GM21619 (cell line): Measurements from ENCODE around the gene BRCA2.
"Not testable (repeated sequence)": the region's sequence is repeated elsewhere in the genome, so short reads cannot be mapped to it uniquely, and the experiment has no call there.

Source experiments
- ATAC-seq: cut with Tn5 transposase; IDR thresholded peaks from one replicate; pipeline ENCODE4 v1.9.1; 2021; ENCODE audit not compliant: unreplicated experiment

Gene BRCA2

DNA sequence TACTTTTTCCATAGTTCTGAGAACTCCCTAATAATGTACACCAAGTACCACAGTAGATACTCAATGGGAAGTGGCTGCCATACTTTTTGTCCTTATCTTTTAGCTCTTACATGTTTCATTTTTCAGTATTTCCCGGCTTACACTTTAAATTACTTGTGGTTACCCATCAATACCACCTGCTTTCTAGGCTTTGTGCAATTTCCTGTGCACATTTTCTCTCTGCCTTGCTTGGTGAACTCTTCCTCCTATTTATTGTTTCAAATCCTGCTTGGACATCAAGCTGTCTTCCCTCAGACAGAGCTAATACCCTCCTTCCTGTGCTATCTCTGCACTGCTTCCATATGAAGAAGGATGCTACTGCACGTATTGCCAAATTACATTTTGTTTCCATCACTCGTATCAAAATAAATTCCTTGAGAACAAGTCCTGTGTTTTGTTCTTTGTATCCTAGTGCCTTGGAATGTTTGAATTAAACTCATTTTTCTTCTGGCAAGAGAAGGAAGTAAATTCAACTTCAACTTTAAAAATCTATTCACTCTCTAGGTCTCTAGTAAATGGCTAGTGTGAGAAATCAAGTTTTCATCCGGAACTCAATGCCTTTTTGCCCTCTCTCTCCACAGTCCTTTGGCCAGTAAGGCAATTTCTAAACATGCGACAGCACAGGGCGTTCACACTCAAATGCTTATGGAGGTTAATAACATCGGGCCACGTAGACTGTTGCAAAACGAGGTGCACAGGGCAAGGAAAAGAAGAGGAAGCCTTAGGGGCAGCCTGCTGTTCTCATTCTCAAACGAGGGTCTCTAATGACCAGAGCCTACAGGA lies 5.8 kb upstream of the BRCA2 start:
- ATAC-seq: peak; percentile 15

DNA sequence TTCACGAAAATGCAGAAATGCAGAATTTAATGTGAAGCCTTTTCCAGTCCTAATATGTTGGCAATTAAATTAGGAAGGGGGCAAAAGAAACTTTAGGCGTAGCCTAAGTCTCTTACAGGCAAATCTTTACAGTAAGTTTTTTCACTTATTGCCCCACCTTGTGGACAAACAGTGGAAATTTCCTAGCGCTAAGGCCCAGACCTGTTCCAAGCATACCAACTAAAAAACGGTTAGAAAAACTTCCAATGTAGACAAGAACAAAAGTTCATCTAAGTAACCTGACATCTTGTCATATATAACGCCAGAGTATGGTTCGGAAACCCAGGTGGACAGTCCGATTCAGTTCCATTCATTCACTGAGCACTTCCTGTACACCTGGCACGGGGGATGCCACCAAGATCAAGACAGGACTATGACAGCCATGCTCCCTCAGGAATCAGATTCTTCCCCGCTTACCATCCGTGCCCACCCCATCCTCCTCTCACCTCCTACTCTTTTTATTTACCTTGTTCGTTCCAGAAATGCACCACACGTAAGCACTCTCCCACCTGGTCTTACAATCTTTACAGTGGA lies 5.1 kb upstream of the BRCA2 start:
- peak; percentile 64 for ATAC-seq

DNA sequence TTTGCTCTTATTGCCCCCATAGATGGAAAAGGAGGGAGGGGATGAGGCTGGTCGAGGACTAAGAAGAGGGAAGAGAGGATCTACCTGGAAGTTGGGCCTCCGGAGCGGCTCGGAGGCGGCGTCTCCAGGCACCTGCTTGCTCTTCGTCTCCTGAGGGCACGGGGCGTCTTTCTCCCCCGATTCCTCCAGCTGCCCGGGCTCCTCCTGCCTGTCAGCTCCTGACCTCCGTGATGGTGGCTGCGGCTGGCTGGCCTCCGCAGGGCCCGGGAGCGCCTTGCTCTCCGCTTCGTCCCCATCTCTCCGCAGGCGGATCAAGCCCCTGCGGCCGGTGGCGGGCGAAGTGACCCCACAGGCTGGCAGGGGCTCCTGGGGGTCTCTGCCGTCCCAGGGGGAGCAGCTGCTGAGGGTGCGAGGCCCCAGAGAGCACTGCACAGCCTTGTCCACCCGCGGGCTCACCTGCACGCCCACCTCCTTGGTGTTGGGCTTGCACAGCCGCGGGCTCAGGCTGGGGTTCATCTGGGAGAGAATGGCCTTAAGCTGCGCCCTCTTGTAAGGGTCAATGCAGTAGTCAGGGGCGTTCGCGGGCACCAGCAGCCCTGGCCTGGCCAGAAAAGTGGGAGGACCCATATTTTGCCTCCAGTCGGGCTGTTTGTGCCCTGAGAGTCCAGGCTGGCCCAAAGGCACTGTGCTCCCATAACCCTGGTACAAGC lies 4.0 kb upstream of the BRCA2 start:
- ATAC-seq: no peak

DNA sequence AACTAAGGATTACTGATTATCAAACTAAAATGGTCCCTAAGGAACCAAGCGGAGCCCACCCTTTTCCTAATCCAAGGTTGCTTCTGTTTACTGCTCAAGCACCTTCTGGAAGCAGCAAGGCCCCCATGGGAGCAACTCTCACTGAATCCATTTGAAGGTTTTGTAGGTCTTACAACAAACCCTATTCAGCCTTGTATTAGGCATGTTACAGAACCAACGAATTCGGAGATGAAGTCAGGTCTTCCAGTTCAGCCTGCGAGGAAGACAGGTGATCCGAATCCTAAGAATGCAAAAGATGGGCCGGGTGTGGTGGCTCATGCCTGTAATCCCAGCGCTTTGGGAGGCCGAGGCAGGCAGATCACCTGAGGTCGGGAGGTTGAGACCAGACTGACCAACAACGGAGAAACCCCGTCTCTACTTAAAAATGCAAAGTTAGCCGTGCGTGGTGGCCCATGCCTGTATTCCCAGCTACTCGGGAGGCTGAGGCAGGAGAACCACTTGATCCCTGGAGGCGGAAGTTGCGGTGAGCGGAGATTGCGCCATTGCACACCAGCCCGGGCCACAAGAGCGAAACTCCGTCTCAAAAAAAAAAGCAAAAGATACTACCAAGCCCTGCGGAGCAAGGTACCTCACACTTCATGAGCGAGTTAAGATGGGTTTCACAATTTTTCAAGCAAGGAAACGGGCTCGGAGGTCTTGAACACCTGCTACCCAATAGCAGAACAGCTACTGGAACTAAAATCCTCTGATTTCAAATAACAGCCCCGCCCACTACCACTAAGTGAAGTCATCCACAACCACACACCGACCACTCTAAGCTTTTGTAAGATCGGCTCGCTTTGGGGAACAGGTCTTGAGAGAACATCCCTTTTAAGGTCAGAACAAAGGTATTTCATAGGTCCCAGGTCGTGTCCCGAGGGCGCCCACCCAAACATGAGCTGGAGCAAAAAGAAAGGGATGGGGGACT lies 754 bp upstream of the BRCA2 start:
- peak; percentile 13 for ATAC-seq

DNA sequence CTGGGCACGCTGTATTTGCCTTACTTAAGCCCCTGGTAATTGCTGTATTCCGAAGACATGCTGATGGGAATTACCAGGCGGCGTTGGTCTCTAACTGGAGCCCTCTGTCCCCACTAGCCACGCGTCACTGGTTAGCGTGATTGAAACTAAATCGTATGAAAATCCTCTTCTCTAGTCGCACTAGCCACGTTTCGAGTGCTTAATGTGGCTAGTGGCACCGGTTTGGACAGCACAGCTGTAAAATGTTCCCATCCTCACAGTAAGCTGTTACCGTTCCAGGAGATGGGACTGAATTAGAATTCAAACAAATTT lies 676 bp downstream of the BRCA2 start:
- peak; percentile 41 for ATAC-seq

DNA sequence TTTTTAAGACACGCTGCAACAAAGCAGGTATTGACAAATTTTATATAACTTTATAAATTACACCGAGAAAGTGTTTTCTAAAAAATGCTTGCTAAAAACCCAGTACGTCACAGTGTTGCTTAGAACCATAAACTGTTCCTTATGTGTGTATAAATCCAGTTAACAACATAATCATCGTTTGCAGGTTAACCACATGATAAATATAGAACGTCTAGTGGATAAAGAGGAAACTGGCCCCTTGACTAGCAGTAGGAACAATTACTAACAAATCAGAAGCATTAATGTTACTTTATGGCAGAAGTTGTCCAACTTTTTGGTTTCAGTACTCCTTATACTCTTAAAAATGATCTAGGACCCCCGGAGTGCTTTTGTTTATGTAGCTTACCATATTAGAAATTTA lies 1.2 kb downstream of the BRCA2 start:
- no peak for ATAC-seq

DNA sequence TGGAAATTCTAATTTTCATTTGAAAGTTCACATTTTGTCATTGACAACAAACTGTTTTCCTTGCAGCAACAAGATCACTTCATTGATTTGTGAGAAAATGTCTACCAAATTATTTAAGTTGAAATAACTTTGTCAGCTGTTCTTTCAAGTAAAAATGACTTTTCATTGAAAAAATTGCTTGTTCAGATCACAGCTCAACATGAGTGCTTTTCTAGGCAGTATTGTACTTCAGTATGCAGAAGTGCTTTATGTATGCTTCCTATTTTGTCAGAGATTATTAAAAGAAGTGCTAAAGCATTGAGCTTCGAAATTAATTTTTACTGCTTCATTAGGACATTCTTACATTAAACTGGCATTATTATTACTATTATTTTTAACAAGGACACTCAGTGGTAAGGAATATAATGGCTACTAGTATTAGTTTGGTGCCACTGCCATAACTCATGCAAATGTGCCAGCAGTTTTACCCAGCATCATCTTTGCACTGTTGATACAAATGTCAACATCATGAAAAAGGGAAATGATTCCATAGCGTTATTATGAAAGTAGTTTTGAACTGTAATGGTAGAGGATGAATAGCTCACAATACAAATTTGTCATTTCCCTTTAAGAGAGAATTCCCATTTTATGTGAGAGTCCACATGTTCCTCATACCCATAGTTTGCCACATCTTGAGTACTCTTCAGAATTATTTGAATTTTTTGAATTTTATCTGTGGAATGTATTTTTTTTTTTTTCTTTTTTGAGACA lies 2.6 kb downstream of the BRCA2 start:
- no peak for ATAC-seq

DNA sequence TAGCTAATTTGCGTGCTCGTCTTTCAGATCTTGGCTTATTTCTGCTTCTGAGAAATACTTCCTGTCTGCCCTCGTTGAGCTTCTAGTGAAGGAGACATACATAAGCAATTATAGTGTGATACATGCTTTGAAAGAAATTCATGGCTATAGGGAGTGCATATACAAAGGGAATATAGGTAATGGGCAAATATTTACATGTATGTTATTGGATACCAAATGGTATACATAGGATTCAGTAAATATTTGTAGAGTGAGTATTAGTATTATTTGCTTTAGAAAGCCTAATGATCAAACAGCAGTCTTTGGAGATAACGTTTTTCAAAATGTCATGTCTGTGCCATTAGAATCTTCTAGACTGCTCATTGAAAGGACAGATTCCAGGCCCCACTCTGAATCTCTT lies 5.2 kb downstream of the BRCA2 start:
- ATAC-seq: no peak

DNA sequence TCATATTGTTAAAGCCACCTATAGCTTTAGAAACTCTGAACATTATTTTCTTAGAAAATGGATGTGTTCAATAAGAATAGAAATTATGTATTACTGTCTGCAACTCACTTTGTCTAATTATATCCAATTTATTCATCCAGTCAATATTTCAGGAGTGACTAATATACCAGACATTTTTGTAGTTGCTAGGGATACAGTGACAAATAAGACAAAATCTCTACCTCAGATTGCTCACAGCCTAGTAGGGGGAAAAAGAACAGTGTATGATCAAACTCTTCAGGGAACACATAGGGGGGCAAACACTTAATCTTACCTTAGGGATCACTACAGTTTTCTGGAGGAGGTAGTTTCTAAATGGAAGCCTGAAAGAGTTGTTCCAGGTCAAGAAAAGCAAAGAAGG lies 8.6 kb downstream of the BRCA2 start:
- no peak for ATAC-seq

DNA sequence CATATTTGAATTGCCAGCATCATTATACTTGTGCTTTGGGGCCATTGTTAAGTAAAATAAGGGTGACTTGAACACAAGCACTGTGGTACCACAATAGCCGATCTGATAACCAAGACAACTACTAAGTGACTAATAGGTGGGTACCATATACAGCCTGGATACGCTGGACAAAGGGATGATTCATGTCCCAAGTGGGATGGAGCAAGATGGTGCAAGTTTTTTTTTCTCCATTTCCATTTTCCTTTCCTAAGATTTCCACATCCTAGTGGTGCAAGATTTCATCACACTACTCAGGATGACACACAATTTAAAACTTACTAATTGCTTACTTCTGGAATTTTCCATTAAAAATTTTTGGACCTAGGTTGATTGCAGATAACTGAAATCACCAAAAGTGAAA lies 15.1 kb downstream of the BRCA2 start:
- no peak for ATAC-seq

DNA sequence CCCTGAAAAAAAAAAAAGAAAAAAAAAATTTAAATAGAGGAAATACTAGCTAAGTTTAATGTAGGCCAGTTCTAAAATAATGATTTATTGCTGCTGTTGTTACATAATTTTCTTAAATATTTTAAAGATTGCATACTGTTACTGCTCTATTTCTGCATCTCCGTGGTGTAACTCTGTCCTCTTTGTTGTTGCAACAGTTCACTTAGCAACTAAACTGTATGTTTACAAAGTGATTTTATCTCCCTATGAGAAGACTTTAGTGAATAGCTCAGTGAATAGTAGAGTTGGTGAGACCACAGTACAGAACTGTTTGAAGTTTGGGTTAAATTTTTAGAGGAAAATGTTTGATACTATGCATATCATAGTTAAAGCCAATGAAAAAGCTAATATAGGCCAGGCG lies 19.4 kb downstream of the BRCA2 start:
- no peak for ATAC-seq

DNA sequence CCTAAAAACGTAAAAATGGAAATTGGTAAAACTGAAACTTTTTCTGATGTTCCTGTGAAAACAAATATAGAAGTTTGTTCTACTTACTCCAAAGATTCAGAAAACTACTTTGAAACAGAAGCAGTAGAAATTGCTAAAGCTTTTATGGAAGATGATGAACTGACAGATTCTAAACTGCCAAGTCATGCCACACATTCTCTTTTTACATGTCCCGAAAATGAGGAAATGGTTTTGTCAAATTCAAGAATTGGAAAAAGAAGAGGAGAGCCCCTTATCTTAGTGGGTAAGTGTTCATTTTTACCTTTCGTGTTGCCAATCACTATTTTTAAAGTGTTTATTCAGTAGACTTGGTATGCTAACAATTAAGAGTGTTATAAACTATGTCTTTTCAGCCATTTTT lies 25.6 kb downstream of the BRCA2 start:
- ATAC-seq: no peak

DNA sequence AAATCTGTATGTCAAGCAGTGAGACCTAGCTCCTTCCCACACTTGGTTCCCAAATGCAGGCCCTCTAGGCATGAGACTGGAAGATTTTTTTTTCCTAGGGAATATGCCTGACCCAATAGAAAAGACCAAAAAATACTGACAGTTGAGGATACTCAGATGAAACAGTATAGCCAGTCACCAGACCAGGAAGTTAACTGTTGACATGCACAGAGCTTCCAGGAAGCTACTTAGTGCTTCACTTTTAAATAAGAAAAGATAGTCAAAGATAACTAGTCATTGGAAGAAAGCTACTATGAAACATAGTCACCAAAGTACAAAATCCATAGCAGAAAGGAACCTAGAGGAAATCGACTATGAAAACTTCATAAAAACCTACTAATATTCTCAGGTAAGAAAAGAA lies 32.3 kb downstream of the BRCA2 start:
- no peak for ATAC-seq

DNA sequence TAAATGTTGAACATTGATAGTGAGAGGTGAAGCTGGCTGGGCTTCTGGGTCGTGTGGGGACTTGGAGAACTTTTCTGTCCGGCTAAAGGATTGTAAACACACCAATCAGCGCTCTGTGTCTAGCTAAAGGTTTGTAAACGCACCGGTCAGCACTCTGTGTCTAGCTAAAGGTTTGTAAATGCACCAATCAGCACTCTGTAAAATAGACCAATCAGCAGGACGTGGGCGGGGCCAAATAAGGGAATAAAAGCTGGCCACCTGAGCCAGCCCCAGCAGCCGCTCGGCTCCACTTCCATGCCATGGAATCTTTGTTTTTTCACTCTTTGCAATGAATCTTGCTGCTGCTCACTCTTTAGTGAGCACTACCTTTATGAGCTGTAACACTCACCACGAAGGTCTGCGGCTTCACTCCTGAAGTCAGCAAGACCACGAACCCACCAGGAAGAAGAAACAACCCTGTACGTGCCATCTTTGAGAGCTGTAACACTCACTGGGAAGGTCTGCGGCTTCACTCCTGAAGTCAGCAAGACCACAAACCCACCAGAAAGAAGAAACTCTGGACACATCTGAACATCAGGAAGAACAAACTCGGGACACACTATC lies 35.6 kb downstream of the BRCA2 start:
- not testable (repeated sequence) for ATAC-seq

DNA sequence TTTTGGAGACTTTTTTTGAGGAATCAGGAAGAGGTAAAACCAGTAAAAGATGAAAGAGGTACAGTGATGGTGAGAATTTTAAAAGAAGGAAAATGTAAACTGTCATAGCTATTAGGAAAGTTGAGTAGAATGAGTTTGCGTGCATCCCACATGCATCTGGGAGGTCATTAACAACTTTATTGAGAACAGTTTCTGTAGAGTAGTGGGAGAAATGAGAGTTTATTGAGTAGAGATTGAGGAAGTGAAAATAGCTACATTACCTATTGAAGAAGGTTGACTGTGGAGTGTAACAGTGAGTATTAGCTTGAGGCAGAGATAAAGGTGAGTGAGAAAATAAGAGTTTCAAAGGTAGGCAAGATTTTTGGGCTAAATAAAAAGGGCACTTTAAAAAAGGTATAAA lies 38.7 kb downstream of the BRCA2 start:
- no peak for ATAC-seq

DNA sequence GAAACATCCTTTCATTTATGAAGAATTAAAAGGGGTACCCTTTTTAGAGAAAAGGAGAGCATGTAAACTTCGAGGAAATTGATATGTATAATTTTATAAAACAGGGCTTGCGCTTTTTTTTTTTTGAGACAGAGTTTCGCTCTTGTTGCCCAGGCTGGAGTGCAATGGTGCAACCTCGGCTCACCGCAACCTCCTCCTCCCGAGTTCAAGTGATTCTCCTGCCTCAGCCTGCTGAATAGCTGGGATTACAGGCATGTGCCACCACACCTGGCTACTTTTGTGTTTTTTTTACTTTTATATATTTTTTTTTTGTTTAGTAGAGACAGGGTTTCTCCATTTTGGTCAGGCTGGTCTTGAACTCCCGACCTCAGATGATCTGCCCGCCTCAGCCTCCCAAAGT lies 40.6 kb downstream of the BRCA2 start:
- not testable (repeated sequence) for ATAC-seq

DNA sequence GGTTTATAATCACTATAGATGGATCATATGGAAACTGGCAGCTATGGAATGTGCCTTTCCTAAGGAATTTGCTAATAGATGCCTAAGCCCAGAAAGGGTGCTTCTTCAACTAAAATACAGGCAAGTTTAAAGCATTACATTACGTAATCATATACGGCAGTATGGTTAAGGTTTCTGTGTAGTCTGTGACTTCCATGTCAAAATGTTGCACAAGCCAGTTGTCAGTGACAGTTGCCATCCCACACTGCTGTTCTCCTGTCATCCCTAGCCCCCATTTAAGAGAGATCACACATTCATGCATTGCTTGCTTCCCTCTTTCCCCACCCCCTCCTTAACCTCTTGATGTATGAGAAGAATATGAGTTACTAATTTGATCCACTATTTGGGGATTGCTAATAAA lies 47.3 kb downstream of the BRCA2 start:
- ATAC-seq: no peak

DNA sequence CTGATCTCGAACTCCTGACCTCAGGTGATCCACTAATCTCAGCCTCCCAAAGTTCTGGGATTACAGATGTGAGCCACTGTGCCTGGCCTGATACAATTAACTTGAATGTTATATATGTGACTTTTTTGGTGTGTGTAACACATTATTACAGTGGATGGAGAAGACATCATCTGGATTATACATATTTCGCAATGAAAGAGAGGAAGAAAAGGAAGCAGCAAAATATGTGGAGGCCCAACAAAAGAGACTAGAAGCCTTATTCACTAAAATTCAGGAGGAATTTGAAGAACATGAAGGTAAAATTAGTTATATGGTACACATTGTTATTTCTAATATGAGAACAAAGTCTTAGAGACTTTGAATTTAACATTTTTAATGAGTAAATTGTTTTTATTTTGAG lies 55.5 kb downstream of the BRCA2 start:
- no peak for ATAC-seq

DNA sequence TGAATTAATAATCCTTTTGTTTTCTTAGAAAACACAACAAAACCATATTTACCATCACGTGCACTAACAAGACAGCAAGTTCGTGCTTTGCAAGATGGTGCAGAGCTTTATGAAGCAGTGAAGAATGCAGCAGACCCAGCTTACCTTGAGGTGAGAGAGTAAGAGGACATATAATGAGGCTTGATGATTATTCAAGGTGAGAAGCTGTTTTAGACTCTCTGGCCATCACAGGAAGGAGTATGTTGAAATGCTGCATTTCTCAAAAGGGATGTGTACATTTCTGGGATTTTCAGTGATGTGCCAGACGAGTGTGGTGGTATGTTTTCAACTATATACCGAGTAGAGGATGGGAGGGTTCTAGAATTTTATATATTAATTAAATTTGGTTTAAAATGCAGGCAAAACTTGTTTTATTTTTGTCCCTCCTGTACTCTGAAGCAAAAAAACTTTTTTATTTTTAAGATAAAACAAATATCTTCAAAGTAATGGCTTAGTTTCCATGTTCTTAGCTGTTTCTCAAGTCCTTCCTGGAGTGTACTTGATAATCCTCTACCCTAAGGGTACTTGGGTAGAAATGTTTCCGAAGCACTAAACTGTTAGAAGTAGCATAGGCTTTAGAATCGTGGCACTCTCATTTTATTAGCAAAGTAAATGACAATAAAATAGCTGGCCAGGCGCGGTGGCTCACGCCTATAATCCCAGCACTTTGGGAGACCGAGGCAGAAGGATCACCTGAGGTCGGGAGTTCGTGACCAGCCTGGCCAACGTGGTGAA lies 61.5 kb downstream of the BRCA2 start:
- no peak for ATAC-seq
